GM12865 (cell line): ENCODE data around the gene PDCD5.

Experiments used
- DNase-seq: peaks from one replicate; pipeline ENCODE4 v3.0.0; 2010; ENCODE audit warnings: low read depth
- H3K4me3 ChIP-seq: 2 replicates; pipeline ENCODE4 v1.5.1; 2011; ENCODE audit warnings: mild to moderate bottlenecking, low read depth, low read length, control low read depth
- CTCF ChIP-seq: IDR thresholded peaks from 2 replicates; pipeline ENCODE4 v1.5.1; 2011; ENCODE audit warnings: low read length, control low read depth, low read depth, inconsistent platforms; ENCODE audit not compliant: insufficient read depth; ENCODE audit errors: missing control alignments

PDCD5 gene

GRCh38 chr19:32543115-32543900 is 37.7 kb upstream of the PDCD5 start:
- no peak for DNase-seq

GRCh38 chr19:32544917-32545316 is 36.1 kb upstream of the PDCD5 start:
- DNase-seq, result no peak
- H3K4me3 ChIP-seq, result no peak overlapping the region
- TF ChIP-seq CTCF, result no peak

More at GRCh38 chr19:32543115-32543900, 37.7 kb upstream of the PDCD5 start:
- no peak overlapping the region for H3K4me3 ChIP-seq
- TF ChIP-seq CTCF, result no peak

- DNase-seq, result no peak
- TF ChIP-seq CTCF, result no peak
- no peak overlapping the region for H3K4me3 ChIP-seq
These were observed 30.3 kb upstream of the PDCD5 start for GRCh38 chr19:32550666-32551065.

- DNase-seq, result no peak
- no peak overlapping the region for H3K4me3 ChIP-seq
- TF ChIP-seq CTCF, result no peak
These were observed 25.2 kb upstream of the PDCD5 start for GRCh38 chr19:32555786-32556185.

- TF ChIP-seq CTCF, result no peak
- DNase-seq, result no peak
- no peak overlapping the region for H3K4me3 ChIP-seq
These were observed 22.3 kb upstream of the PDCD5 start for GRCh38 chr19:32558607-32559228.

GRCh38 chr19:32563761-32564160 is 17.2 kb upstream of the PDCD5 start:
- no peak overlapping the region for H3K4me3 ChIP-seq
- DNase-seq, result no peak
- TF ChIP-seq CTCF, result no peak
